Measurements from ENCODE around the gene BEAN1. TPM values are rescaled to one million over a fixed set of nuclear protein-coding genes. Genes with fewer than 3 reads are reported as not detected.
A peak's percentile ranks its signal among the peaks of the same experiment; 100 is the strongest.

The BEAN1 gene
- total RNA-seq, 1 donor from 2014 or later, result not detected

DNA sequence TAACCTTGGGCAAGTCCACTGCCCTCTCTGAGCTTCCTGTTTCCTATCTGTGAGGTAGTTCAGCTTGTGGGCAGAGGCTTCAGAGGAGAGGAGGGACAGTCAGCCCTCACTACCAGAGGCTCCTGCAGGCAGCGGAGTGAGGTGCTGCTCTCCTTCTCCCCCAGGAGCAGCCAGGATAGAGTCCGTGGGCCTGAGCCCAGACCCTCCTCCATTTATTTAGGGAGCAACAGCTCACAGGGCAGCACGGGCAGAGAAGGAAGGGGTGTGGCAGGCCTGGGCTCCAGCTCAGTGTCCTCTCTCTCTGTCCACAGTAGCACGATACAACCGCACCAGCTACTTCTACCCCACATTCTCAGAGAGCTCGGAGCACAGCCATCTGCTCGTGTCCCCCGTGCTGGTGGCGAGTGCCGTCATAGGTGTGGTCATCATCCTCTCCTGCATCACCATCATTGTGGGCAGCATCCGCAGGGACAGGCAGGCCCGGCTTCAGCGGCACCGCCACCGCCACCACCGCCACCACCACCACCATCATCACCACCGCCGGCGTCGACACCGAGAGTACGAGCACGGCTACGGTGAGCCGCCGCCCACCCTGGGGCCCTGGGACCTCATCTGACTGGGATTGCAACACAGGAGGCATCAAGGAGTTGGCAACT lies 42.3 kb downstream of the BEAN1 start:
- TF ChIP-seq, protein P1, sequence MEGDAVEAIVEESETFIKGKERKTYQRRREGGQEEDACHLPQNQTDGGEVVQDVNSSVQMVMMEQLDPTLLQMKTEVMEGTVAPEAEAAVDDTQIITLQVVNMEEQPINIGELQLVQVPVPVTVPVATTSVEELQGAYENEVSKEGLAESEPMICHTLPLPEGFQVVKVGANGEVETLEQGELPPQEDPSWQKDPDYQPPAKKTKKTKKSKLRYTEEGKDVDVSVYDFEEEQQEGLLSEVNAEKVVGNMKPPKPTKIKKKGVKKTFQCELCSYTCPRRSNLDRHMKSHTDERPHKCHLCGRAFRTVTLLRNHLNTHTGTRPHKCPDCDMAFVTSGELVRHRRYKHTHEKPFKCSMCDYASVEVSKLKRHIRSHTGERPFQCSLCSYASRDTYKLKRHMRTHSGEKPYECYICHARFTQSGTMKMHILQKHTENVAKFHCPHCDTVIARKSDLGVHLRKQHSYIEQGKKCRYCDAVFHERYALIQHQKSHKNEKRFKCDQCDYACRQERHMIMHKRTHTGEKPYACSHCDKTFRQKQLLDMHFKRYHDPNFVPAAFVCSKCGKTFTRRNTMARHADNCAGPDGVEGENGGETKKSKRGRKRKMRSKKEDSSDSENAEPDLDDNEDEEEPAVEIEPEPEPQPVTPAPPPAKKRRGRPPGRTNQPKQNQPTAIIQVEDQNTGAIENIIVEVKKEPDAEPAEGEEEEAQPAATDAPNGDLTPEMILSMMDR (IDR thresholded peaks at IDR 0.05; ENCODE audit: unreplicated experiment), result no peak
- no peak overlapping the region for H3K27ac Mint-ChIP-seq
- H3K4me1 Mint-ChIP-seq (ENCODE audit: low read depth), result no peaks in the 10 kb centered on the region
- H3K27me3 Mint-ChIP-seq, result peaks cover 46% of the 10 kb centered on the region
- no peak overlapping the region for H3K4me3 Mint-ChIP-seq (ENCODE audit: low read depth)
- no peak for DNase-seq (ENCODE audit: low spot score, unreplicated experiment)
- H3K9me3 Mint-ChIP-seq (ENCODE audit: low read depth), result no peaks in the 10 kb centered on the region
- H3K36me3 Mint-ChIP-seq (ENCODE audit: insufficient read depth), result no peaks in the 10 kb centered on the region

DNA sequence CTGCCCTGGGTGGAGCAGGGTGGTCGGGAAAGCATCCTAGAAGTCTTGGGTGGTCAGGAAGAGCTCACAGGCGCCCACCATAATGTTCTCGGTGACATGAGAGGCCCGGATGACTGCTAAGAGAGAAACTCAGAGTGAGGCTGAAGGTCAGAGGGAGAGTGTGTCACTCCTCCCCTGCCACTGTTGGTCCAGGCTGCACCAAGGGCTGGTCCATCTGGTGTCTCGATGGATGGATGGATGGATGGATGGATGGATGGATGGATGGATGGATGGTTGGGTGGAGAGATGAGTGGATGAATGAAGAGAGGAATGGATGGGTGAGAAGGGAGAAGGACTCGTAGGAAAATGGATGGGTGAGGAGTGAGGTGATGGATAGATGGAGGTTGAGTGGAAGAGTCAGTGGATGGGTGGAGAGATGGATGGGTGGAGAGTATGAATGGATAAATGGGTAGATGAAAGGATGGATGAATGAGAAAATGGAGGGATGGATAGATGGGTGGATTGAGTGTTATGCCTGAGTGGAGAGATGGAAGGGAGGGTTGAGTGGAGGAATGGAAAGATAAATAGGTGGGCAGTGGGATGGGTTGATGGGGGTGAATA lies 43.0 kb downstream of the BEAN1 start:
- no peak overlapping the region for H3K27ac Mint-ChIP-seq
- no peaks in the 10 kb centered on the region for H3K36me3 Mint-ChIP-seq (ENCODE audit: insufficient read depth)
- H3K9me3 Mint-ChIP-seq (ENCODE audit: low read depth), result no peaks in the 10 kb centered on the region
- no peaks in the 10 kb centered on the region for H3K4me1 Mint-ChIP-seq (ENCODE audit: low read depth)
- H3K27me3 Mint-ChIP-seq, result peaks cover 48% of the 10 kb centered on the region
- DNase-seq (ENCODE audit: low spot score, unreplicated experiment), result no peak
- TF ChIP-seq, protein P1 (IDR thresholded peaks at IDR 0.05; ENCODE audit: unreplicated experiment), result no peak
- H3K4me3 Mint-ChIP-seq (ENCODE audit: low read depth), result no peak overlapping the region

DNA sequence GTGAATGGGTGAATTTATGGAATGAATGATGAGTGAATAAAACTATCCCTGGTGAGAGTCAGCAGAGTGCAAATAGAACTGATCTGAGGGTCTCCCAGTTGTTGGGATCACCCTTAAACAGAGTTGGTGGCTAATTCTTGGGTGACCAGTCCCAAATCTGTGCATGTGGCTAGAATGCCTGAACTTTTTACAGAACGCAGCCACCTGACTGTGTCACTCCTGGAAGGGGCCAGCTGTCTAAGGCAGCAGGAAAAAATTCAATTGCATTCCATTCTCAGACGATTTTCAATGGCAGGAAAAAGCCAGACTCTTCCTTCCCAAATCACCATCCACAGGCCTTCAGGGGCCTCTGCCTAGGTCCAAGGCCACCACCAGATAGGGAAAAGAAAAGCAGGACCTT lies 43.5 kb downstream of the BEAN1 start:
- TF ChIP-seq, protein P1 (IDR thresholded peaks at IDR 0.05; ENCODE audit: unreplicated experiment), result no peak
- H3K27me3 Mint-ChIP-seq, result peaks cover 52% of the 10 kb centered on the region
- no peak overlapping the region for H3K4me3 Mint-ChIP-seq (ENCODE audit: low read depth)
- H3K36me3 Mint-ChIP-seq (ENCODE audit: insufficient read depth), result no peaks in the 10 kb centered on the region
- DNase-seq (ENCODE audit: low spot score, unreplicated experiment), result no peak
- H3K27ac Mint-ChIP-seq, result no peak overlapping the region
- H3K9me3 Mint-ChIP-seq (ENCODE audit: low read depth), result no peaks in the 10 kb centered on the region
- H3K4me1 Mint-ChIP-seq (ENCODE audit: low read depth), result no peaks in the 10 kb centered on the region

DNA sequence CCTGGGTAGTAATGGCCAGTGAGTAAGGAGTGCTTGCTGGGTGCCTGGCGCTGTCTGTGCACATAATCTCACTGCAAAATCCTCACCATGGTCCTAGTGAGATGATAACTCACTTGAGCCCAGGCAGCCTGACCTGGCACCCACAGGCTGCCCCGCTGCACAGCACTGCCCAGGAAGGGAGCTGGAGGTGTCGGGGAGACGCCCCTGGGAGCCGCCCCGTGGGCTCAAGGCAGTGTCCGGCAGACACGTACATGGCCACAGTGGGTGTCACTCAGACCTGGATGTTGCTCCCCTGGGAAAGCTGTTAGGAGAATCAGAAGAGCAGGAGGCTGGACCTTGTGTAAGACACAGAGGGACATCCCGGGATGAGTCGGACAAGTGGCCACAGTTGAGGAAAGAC lies 44.2 kb downstream of the BEAN1 start:
- Mint-ChIP-seq H3K4me3 (ENCODE audit: low read depth) (no peak overlapping the region), H3K4me1 (ENCODE audit: low read depth) (no peaks in the 10 kb centered on the region), H3K27me3 (peaks cover 52% of the 10 kb centered on the region), H3K9me3 (ENCODE audit: low read depth) (no peaks in the 10 kb centered on the region), H3K27ac (no peak overlapping the region), H3K36me3 (ENCODE audit: insufficient read depth) (no peaks in the 10 kb centered on the region)
- no peak for DNase-seq (ENCODE audit: low spot score, unreplicated experiment)
- TF ChIP-seq, protein P1 (IDR thresholded peaks at IDR 0.05; ENCODE audit: unreplicated experiment), result no peak

DNA sequence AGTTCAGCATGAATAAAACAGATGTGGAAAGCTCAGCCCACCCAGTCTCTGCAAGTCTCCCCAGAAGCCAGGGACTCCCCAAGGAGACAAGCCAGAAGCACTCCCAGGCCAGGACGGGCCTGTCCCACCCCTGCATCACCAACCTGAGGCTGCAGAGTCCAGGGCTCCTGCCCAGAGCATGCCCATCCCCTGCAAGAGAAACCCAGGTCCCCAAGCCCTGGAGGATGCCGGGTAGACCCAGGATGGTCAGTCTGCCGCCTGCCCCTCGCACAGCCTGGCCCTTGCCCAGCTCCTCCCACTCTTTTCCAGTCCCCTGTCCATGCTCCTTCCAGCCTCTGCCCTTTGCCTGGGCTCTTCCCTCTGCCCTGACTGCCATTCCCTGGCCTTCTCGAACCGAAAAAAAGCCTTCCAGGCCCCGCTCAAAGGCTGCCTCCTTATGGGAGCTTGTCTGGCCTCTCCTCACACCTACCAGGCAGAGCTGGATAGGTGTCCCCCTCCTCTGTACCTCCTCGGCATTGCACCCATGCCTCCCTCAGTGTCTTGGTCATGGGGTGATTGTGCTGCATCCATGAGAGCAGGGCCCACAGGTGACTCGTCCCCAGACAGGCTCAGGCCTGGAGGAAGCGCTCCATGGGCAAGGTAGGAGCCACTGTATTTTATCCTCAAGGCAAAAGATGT lies 44.8 kb downstream of the BEAN1 start:
- no peak for DNase-seq (ENCODE audit: low spot score, unreplicated experiment)
- Mint-ChIP-seq H3K4me1 (ENCODE audit: low read depth) (no peaks in the 10 kb centered on the region), H3K4me3 (ENCODE audit: low read depth) (no peak overlapping the region), H3K27me3 (peaks cover 49% of the 10 kb centered on the region), H3K9me3 (ENCODE audit: low read depth) (no peaks in the 10 kb centered on the region), H3K36me3 (ENCODE audit: insufficient read depth) (no peaks in the 10 kb centered on the region), H3K27ac (peak overlapping the region; percentile 45)
- TF ChIP-seq, protein P1 (IDR thresholded peaks at IDR 0.05; ENCODE audit: unreplicated experiment), result no peak
